Mesendoderm (in vitro differentiated cells): ENCODE data around the gene TREML2.

Experiments
- DNase-seq: peaks from one replicate; pipeline ENCODE4 v3.0.0; 2013
- H2AK5ac ChIP-seq: 2 replicates; pipeline ENCODE4 v1.6.1; 2013; ENCODE audit warnings: low read length, inconsistent platforms
- H2BK120ac ChIP-seq: 2 replicates; pipeline ENCODE4 v1.6.1; 2013; ENCODE audit warnings: low read depth, mild to moderate bottlenecking, low read length, moderate library complexity, mixed read lengths
- H2BK15ac ChIP-seq: replicated peaks from 2 replicates; pipeline ENCODE4 v1.6.1; 2013; ENCODE audit warnings: low read depth, mild to moderate bottlenecking, moderate library complexity
- H2BK5ac ChIP-seq: 2 replicates; pipeline ENCODE4 v1.6.1; 2013; ENCODE audit warnings: low read length, inconsistent platforms
- H3K18ac ChIP-seq: 2 replicates; pipeline ENCODE4 v1.6.1; 2013; ENCODE audit warnings: mild to moderate bottlenecking, low read length, mixed read lengths
- H3K23ac ChIP-seq: one replicate; pipeline ENCODE4 v1.6.1; 2013; ENCODE audit warnings: low read length
- H3K27ac ChIP-seq: 2 replicates; pipeline ENCODE4 v1.5.1; 2013; ENCODE audit warnings: low read depth, mild to moderate bottlenecking, inconsistent platforms, low read length, moderate library complexity
- H3K27me3 ChIP-seq: 2 replicates; pipeline ENCODE4 v1.6.1; 2013; ENCODE audit warnings: low read length, control low read depth, mild to moderate bottlenecking, inconsistent platforms; ENCODE audit not compliant: insufficient read depth, poor library complexity
- H3K36me3 ChIP-seq: 2 replicates; pipeline ENCODE4 v1.6.1; 2013; ENCODE audit warnings: low read length, inconsistent platforms; ENCODE audit not compliant: control insufficient read depth, insufficient read depth
- H3K4ac ChIP-seq: one replicate; pipeline ENCODE4 v1.6.1; 2013; ENCODE audit warnings: low read depth, mild to moderate bottlenecking, low read length, moderate library complexity
- H3K4me1 ChIP-seq: 2 replicates; pipeline ENCODE4 v1.6.1; 2013; ENCODE audit warnings: low read depth, low read length, inconsistent platforms; ENCODE audit not compliant: control insufficient read depth
- H3K4me2 ChIP-seq: 2 replicates; pipeline ENCODE4 v1.6.1; 2013; ENCODE audit warnings: low read length
- H3K4me3 ChIP-seq: 2 replicates; pipeline ENCODE4 v1.5.1; 2013; ENCODE audit warnings: mild to moderate bottlenecking, low read length
- H3K56ac ChIP-seq: one replicate; pipeline ENCODE4 v1.6.1; 2013; ENCODE audit warnings: low read length
- H3K79me1 ChIP-seq: 2 replicates; pipeline ENCODE4 v1.6.1; 2013; ENCODE audit warnings: low read length, inconsistent platforms
- H3K79me2 ChIP-seq: 2 replicates; pipeline ENCODE4 v1.6.1; 2013; ENCODE audit warnings: mild to moderate bottlenecking, low read length; ENCODE audit not compliant: control insufficient read depth, insufficient read depth
- H3K9ac ChIP-seq: 2 replicates; pipeline ENCODE4 v1.6.1; 2013; ENCODE audit warnings: low read length, inconsistent platforms
- H4K5ac ChIP-seq: one replicate; pipeline ENCODE4 v1.6.1; 2013; ENCODE audit warnings: low read length
- H4K8ac ChIP-seq: one replicate; pipeline ENCODE4 v1.6.1; 2013; ENCODE audit warnings: low read depth, mild to moderate bottlenecking, control low read depth, low read length, moderate library complexity
- WGBS: extraction: QIAGEN DNeasy Blood & Tissue Kit; methylation state at CpG from one replicate; pipeline ENCODE4 v1.1.7; 2013; ENCODE audit warnings: low lambda C conversion rate, missing lambda C conversion rate; ENCODE audit not compliant: insufficient coverage; ENCODE audit errors: extremely low coverage; 5-methylcytosine and 5-hydroxymethylcytosine counted together

TREML2 gene

GRCh38 chr6:41237128-41237527 is 36.2 kb upstream of the TREML2 start:
- Histone ChIP-seq H2AK5ac (no peak overlapping the region), H3K36me3 (no peaks in the 10 kb centered on the region), H3K56ac (no peak overlapping the region), H3K27me3 (no peaks in the 10 kb centered on the region), H3K79me1 (no peaks in the 10 kb centered on the region), H3K27ac (no peak overlapping the region), H4K5ac (no peak overlapping the region), H3K4me3 (no peak overlapping the region), H3K18ac (no peak overlapping the region), H3K23ac (no peak overlapping the region), H2BK15ac (no peak overlapping the region), H3K4me1 (no peaks in the 10 kb centered on the region), H2BK120ac (no peak overlapping the region), H3K79me2 (no peaks in the 10 kb centered on the region), H3K9ac (no peak overlapping the region), H2BK5ac (no peak overlapping the region), H3K4me2 (no peak overlapping the region), H4K8ac (no peak overlapping the region), H3K4ac (no peak overlapping the region)
- no CpG with 5 or more reads among the region's 5 CpGs for WGBS
- DNase-seq = no peak

DNA sequence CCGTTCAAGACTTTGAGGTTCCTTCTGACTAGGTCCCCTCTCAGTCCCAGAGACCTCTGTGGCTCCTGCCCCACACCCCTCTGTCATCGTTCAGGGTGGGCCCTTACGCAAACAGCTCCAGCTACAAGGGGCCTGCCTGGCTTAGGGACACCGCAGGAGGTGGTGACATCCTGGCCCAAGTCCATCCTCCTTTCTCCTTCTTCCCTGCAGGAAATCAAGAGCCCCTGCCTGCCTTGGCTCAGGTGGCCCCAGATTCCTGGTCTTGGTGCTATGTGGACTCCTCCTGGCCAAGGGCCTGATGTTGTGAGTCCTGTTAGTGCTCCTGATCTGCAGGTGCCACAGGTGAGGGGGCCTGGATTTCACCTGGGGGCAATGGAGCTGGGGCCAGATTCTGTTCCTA is 35.3 kb upstream of the TREML2 start:
- Histone ChIP-seq H3K36me3 (no peaks in the 10 kb centered on the region), H3K27ac (no peak overlapping the region), H3K23ac (no peak overlapping the region), H3K4me2 (no peak overlapping the region), H3K79me2 (no peaks in the 10 kb centered on the region), H3K18ac (no peak overlapping the region), H4K8ac (no peak overlapping the region), H3K4me3 (no peak overlapping the region), H2BK5ac (no peak overlapping the region), H2BK120ac (no peak overlapping the region), H3K4me1 (no peaks in the 10 kb centered on the region), H3K4ac (no peak overlapping the region), H3K56ac (no peak overlapping the region), H4K5ac (no peak overlapping the region), H3K79me1 (no peaks in the 10 kb centered on the region), H3K9ac (no peak overlapping the region), H2BK15ac (no peak overlapping the region), H2AK5ac (no peak overlapping the region), H3K27me3 (no peaks in the 10 kb centered on the region)
- no peak for DNase-seq
- no CpG with 5 or more reads among the region's 4 CpGs for WGBS

GRCh38 chr6:41232667-41233066 is 31.7 kb upstream of the TREML2 start:
- peak; percentile 76 for DNase-seq
- no CpG with 5 or more reads among the region's 6 CpGs for WGBS
- Histone ChIP-seq H3K56ac (no peak overlapping the region), H2BK5ac (no peak overlapping the region), H3K4me2 (no peak overlapping the region), H4K5ac (no peak overlapping the region), H3K79me1 (no peaks in the 10 kb centered on the region), H2BK15ac (no peak overlapping the region), H3K4me1 (no peaks in the 10 kb centered on the region), H4K8ac (no peak overlapping the region), H3K18ac (no peak overlapping the region), H3K36me3 (no peaks in the 10 kb centered on the region), H2BK120ac (no peak overlapping the region), H3K27ac (no peak overlapping the region), H3K9ac (no peak overlapping the region), H3K4me3 (no peak overlapping the region), H3K4ac (no peak overlapping the region), H3K79me2 (no peaks in the 10 kb centered on the region), H3K27me3 (no peaks in the 10 kb centered on the region), H3K23ac (no peak overlapping the region), H2AK5ac (no peak overlapping the region)

DNA sequence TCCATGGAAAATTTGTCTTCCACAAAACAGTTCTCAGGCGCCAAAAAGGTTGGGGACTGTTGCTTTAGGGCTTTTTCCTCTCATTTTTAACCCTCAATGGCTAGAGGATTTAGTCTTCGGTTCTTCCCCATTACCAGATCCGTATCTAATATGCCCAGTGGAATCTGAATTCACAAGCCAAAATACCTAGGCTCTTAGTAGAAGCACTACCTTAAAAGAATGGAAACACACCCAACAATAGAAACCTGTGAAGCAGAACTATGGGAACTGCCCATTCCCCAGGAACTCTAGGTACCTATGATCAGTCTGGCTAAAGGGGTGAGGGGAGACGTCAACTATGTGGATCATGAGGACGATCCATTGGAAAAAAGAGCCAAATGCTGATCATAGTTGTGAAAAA is 30.3 kb upstream of the TREML2 start:
- H3K4me1 ChIP-seq = no peaks in the 10 kb centered on the region
- no peak overlapping the region for H4K8ac ChIP-seq
- no peak overlapping the region for H2BK15ac ChIP-seq
- no peak overlapping the region for H2BK5ac ChIP-seq
- no peak overlapping the region for H3K56ac ChIP-seq
- H3K4me2 ChIP-seq = no peak overlapping the region
- H3K4me3 ChIP-seq = no peak overlapping the region
- no peaks in the 10 kb centered on the region for H3K36me3 ChIP-seq
- no peaks in the 10 kb centered on the region for H3K79me1 ChIP-seq
- H2BK120ac ChIP-seq = no peak overlapping the region
- H3K9ac ChIP-seq = no peak overlapping the region
- H3K27me3 ChIP-seq = no peaks in the 10 kb centered on the region
- no peaks in the 10 kb centered on the region for H3K79me2 ChIP-seq
- no CpG with 5 or more reads among the region's 5 CpGs for WGBS
- H4K5ac ChIP-seq = no peak overlapping the region
- no peak overlapping the region for H3K18ac ChIP-seq
- no peak overlapping the region for H2AK5ac ChIP-seq
- no peak overlapping the region for H3K27ac ChIP-seq
- no peak overlapping the region for H3K4ac ChIP-seq
- no peak for DNase-seq
- H3K23ac ChIP-seq = no peak overlapping the region

DNA sequence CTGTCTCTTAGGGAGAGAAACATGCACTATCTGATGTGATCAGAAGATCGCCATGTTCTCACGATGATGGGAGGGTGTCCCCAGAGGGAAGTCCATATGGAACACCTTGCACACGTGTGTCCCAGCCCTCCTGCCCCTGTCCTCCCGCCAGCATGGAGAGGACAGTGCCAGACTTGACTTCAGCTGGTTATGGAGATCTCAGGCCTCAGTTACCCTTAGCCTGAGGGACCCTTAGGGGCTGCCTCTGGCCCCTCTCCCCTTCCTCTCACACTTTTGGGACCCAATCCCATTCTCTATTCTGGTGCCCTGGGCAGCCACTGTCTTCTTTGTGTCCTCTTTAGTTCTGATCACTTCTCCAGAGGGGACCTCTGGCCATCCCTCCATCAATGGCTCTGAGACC is 28.8 kb upstream of the TREML2 start:
- Histone ChIP-seq H4K5ac (no peak overlapping the region), H2BK15ac (no peak overlapping the region), H3K4ac (no peak overlapping the region), H2BK5ac (no peak overlapping the region), H3K18ac (no peak overlapping the region), H3K23ac (no peak overlapping the region), H2AK5ac (no peak overlapping the region), H3K27ac (no peak overlapping the region), H3K79me1 (no peaks in the 10 kb centered on the region), H4K8ac (no peak overlapping the region), H3K36me3 (no peaks in the 10 kb centered on the region), H3K27me3 (no peaks in the 10 kb centered on the region), H2BK120ac (no peak overlapping the region), H3K56ac (no peak overlapping the region), H3K4me3 (no peak overlapping the region), H3K79me2 (no peaks in the 10 kb centered on the region), H3K4me2 (no peak overlapping the region), H3K9ac (no peak overlapping the region), H3K4me1 (no peaks in the 10 kb centered on the region)
- DNase-seq = no peak
- WGBS = no CpG with 5 or more reads among the region's 4 CpGs

- Histone ChIP-seq H2BK15ac (no peak overlapping the region), H3K9ac (no peak overlapping the region), H2AK5ac (no peak overlapping the region), H3K27ac (no peak overlapping the region), H2BK5ac (no peak overlapping the region), H3K4me1 (no peaks in the 10 kb centered on the region), H3K79me1 (no peaks in the 10 kb centered on the region), H3K79me2 (no peaks in the 10 kb centered on the region), H3K36me3 (no peaks in the 10 kb centered on the region), H4K8ac (no peak overlapping the region), H3K18ac (no peak overlapping the region), H3K23ac (no peak overlapping the region), H3K4ac (no peak overlapping the region), H3K4me2 (no peak overlapping the region), H3K56ac (no peak overlapping the region), H3K4me3 (no peak overlapping the region), H4K5ac (no peak overlapping the region), H3K27me3 (no peaks in the 10 kb centered on the region), H2BK120ac (no peak overlapping the region)
- peak; percentile 57 for DNase-seq
- WGBS = no CpG with 5 or more reads among the region's 5 CpGs
These were observed 27.7 kb upstream of the TREML2 start for GRCh38 chr6:41228616-41229015.
